PFSK-1 (cell line): ENCODE results near the gene FER1L5.

Source experiments
- POLR2AphosphoS5 ChIP-seq: IDR thresholded peaks from 2 replicates; pipeline ENCODE4 v1.6.1; 2012; ENCODE audit warnings: low read depth, mild to moderate bottlenecking, control low read depth, low read length, moderate library complexity
- REST ChIP-seq, 2 experiments: IDR thresholded peaks; 2 replicates each; pipeline versions ENCODE4 v1.6.1 to v1.8.0; 2011 to 2012; ENCODE audit warnings: low read depth in 2 of 2, low read length in 2 of 2, control low read depth in 1 of 2, inconsistent platforms in 1 of 2, mild to moderate bottlenecking in 1 of 2, moderate library complexity in 1 of 2; ENCODE audit not compliant: insufficient read depth in 1 of 2

GRCh38 chr2:96694279-96694678 is 51.7 kb downstream of the FER1L5 start:
- TF ChIP-seq POLR2AphosphoS5 (no peak), REST (IDR thresholded peaks at IDR 0.05; ENCODE audit: insufficient read depth in 1 of 2, low read depth in 2 of 2, low read length in 2 of 2) (no peak)
